IMR-90 (cell line): ENCODE measurements around the gene SLIT1.

ENCODE experiments used
- BHLHE40 ChIP-seq: fragments of 150-350 bp; IDR thresholded peaks from 2 replicates; pipeline ENCODE4 v1.6.1; 2016; ENCODE audit warnings: mild to moderate bottlenecking, low read depth, low read length
- CEBPB ChIP-seq: IDR thresholded peaks from 2 replicates; pipeline ENCODE4 v1.6.1; 2012; ENCODE audit warnings: low read depth, low read length, improper control_type of control experiment
- CHD1 ChIP-seq: IDR thresholded peaks from 2 replicates; pipeline ENCODE4 v1.6.1; 2012; ENCODE audit warnings: low read depth, low read length, improper control_type of control experiment
- MAFK ChIP-seq: IDR thresholded peaks from 2 replicates; pipeline ENCODE4 v1.6.1; 2012; ENCODE audit warnings: low read depth, low read length, improper control_type of control experiment
- MAZ ChIP-seq: IDR thresholded peaks from 2 replicates; pipeline ENCODE4 v1.6.1; 2012; ENCODE audit warnings: low read depth, mild to moderate bottlenecking, low read length, improper control_type of control experiment, moderate library complexity, borderline replicate concordance
- MXI1 ChIP-seq: IDR thresholded peaks from 2 replicates; pipeline ENCODE4 v1.6.1; 2012; ENCODE audit warnings: low read depth, mild to moderate bottlenecking, low read length, moderate library complexity, borderline replicate concordance
- POLR2A ChIP-seq: IDR thresholded peaks from 2 replicates; pipeline ENCODE4 v1.6.1; 2012; ENCODE audit warnings: mild to moderate bottlenecking, low read depth, low read length
- RAD21 ChIP-seq: IDR thresholded peaks from 2 replicates; pipeline ENCODE4 v1.6.1; 2012; ENCODE audit warnings: low read length, improper control_type of control experiment
- RCOR1 ChIP-seq: IDR thresholded peaks from 2 replicates; pipeline ENCODE4 v1.6.1; 2012; ENCODE audit warnings: mild to moderate bottlenecking, low read length, improper control_type of control experiment; ENCODE audit not compliant: insufficient replicate concordance
- USF2 ChIP-seq: fragments of 150-350 bp; IDR thresholded peaks from 2 replicates; pipeline ENCODE4 v1.6.1; 2017; ENCODE audit warnings: mild to moderate bottlenecking, antibody characterized with exemption, low read length, low read depth
- TF ChIP-seq, protein P1 (sequence below): conservative IDR thresholded peaks from 2 replicates; pipeline ENCODE4 v1.5.1; 2012; ENCODE audit warnings: mild to moderate bottlenecking, low read depth, low read length, improper control_type of control experiment

DNA sequence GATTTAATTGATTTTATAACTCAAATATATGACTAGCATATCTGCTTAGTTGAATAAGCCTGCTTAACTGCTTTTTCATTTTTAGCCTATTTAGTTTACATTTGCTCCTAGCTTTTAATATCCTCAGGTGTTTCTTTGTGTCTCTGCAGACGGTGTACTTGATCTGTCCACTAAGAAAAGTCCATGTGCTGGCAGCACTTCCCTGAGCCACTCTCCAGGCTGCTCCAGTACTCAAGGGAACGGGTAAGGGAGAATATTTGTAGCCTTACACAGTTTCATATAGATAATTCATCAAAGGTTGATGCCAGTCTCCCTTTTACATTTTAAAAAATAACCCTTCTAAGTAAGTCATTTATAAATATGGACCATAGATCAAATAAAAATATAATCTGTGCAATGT, 233.8 kb downstream of the SLIT1 start:
- TF ChIP-seq, protein P1, sequence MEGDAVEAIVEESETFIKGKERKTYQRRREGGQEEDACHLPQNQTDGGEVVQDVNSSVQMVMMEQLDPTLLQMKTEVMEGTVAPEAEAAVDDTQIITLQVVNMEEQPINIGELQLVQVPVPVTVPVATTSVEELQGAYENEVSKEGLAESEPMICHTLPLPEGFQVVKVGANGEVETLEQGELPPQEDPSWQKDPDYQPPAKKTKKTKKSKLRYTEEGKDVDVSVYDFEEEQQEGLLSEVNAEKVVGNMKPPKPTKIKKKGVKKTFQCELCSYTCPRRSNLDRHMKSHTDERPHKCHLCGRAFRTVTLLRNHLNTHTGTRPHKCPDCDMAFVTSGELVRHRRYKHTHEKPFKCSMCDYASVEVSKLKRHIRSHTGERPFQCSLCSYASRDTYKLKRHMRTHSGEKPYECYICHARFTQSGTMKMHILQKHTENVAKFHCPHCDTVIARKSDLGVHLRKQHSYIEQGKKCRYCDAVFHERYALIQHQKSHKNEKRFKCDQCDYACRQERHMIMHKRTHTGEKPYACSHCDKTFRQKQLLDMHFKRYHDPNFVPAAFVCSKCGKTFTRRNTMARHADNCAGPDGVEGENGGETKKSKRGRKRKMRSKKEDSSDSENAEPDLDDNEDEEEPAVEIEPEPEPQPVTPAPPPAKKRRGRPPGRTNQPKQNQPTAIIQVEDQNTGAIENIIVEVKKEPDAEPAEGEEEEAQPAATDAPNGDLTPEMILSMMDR = no peak
- no peak for TF ChIP-seq RAD21
- no peak for TF ChIP-seq MXI1
- no peak for TF ChIP-seq POLR2A
- no peak for TF ChIP-seq MAZ
- no peak for TF ChIP-seq CEBPB
- no peak for TF ChIP-seq RCOR1
- no peak for TF ChIP-seq USF2
- TF ChIP-seq BHLHE40 = no peak
- no peak for TF ChIP-seq MAFK
- TF ChIP-seq CHD1 = no peak
